IMR-90 (cell line): ENCODE data around the gene DIAPH2. TPM values are rescaled to one million over a fixed set of nuclear protein-coding genes. Genes with fewer than 3 reads are reported as not detected.
A peak's percentile ranks its signal among the peaks of the same experiment; 100 is the strongest.

Source experiments
- ATAC-seq: fragments of 200-7000 bp; cut with Tn5 transposase; 2 replicates; pipeline ENCODE4 v1.9.1; 2020; ENCODE audit warnings: low read depth, mild to moderate bottlenecking, moderate library complexity
- BruUV-seq: library from RNA; stranded (reverse); fragments of 400-500 nt; replicated peaks from 2 replicates; lab custom pipeline; 2021; lab: Mats Ljungman, UMichigan
- CTCF ChIA-PET: fragments of 300-600 bp; formaldehyde crosslinking; extraction: SDS; loops from one replicate; lab custom pipeline; 2021; ENCODE audit warnings: antibody characterized with exemption; lab: Yijun Ruan, JAX
- POLR2A ChIA-PET: fragments of 300-600 bp; sonication (Branson Sonifier 250); formaldehyde crosslinking; loops from one replicate; lab custom pipeline; 2022; ENCODE audit warnings: antibody characterized with exemption; ENCODE audit not compliant: unreplicated experiment; lab: Charles Lee
- DNase-seq: peaks from one replicate; pipeline ENCODE4 v3.0.0; 2013
- H2AFZ ChIP-seq: replicated peaks from 2 replicates; pipeline ENCODE3; 2013; ENCODE audit warnings: low read length, mild to moderate bottlenecking; ENCODE audit not compliant: poor library complexity
- H2AK5ac ChIP-seq: 2 replicates; pipeline ENCODE4 v1.6.1; 2013; ENCODE audit warnings: low read depth, low read length, inconsistent platforms
- H2AK9ac ChIP-seq: replicated peaks from 2 replicates; pipeline ENCODE3; 2013; ENCODE audit warnings: mild to moderate bottlenecking, low read depth, low read length, moderate library complexity; ENCODE audit not compliant: poor library complexity
- H2BK120ac ChIP-seq: 2 replicates; pipeline ENCODE4 v1.6.1; 2013; ENCODE audit warnings: low read depth, low read length, inconsistent platforms
- H2BK15ac ChIP-seq: 3 replicates; pipeline ENCODE4 v1.6.1; 2013; ENCODE audit warnings: low read depth, low read length, inconsistent platforms
- H2BK20ac ChIP-seq: 2 replicates; pipeline ENCODE4 v1.6.1; 2013; ENCODE audit warnings: low read depth, mild to moderate bottlenecking, inconsistent platforms, low read length, moderate library complexity
- H2BK5ac ChIP-seq: 2 replicates; pipeline ENCODE4 v1.6.1; 2013; ENCODE audit warnings: mild to moderate bottlenecking, low read depth, low read length, inconsistent platforms; ENCODE audit not compliant: poor library complexity, severe bottlenecking
- H3K14ac ChIP-seq: replicated peaks from 2 replicates; pipeline ENCODE4 v1.6.1; 2013; ENCODE audit warnings: low read depth, low read length, inconsistent platforms
- H3K18ac ChIP-seq: 2 replicates; pipeline ENCODE4 v1.6.1; 2013; ENCODE audit warnings: low read depth, low read length, control low read depth
- H3K23ac ChIP-seq: 2 replicates; pipeline ENCODE4 v1.6.1; 2013; ENCODE audit warnings: low read depth, low read length, inconsistent platforms
- H3K27ac ChIP-seq: 2 replicates; pipeline ENCODE4 v1.5.1; 2013; ENCODE audit warnings: mild to moderate bottlenecking, control low read depth, low read length; ENCODE audit not compliant: insufficient read depth
- H3K27me3 ChIP-seq: 2 replicates; pipeline ENCODE4 v1.6.1; 2013; ENCODE audit warnings: low read length; ENCODE audit not compliant: control insufficient read depth, insufficient read depth
- H3K36me3 ChIP-seq: 2 replicates; pipeline ENCODE4 v1.6.1; 2013; ENCODE audit warnings: low read length, mixed read lengths; ENCODE audit not compliant: control insufficient read depth, insufficient read depth
- H3K4ac ChIP-seq: 2 replicates; pipeline ENCODE4 v1.6.1; 2013; ENCODE audit warnings: low read depth, low read length, inconsistent platforms
- H3K4me1 ChIP-seq: 2 replicates; pipeline ENCODE4 v1.6.1; 2013; ENCODE audit warnings: low read length, mixed read lengths; ENCODE audit not compliant: control insufficient read depth, insufficient read depth
- H3K4me2 ChIP-seq: 2 replicates; pipeline ENCODE4 v1.6.1; 2013; ENCODE audit warnings: low read depth, mild to moderate bottlenecking, control low read depth, low read length, moderate library complexity
- H3K4me3 ChIP-seq: 2 replicates; pipeline ENCODE4 v1.5.1; 2013; ENCODE audit warnings: low read depth, mild to moderate bottlenecking, control low read depth, low read length, moderate library complexity; ENCODE audit not compliant: insufficient read depth
- H3K56ac ChIP-seq: 2 replicates; pipeline ENCODE4 v1.6.1; 2013; ENCODE audit warnings: low read length, inconsistent platforms; ENCODE audit not compliant: insufficient read depth; ENCODE audit errors: extremely low read depth
- H3K79me1 ChIP-seq, 2 experiments: 2 replicates each; pipeline ENCODE4 v1.6.1; 2013; ENCODE audit warnings: low read length in 2 of 2, inconsistent platforms in 1 of 2, low read depth in 1 of 2
- H3K9ac ChIP-seq: 2 replicates; pipeline ENCODE4 v1.6.1; 2013; ENCODE audit warnings: low read depth, low read length, control low read depth
- H3K9me1 ChIP-seq: 2 replicates; pipeline ENCODE4 v1.6.1; 2013; ENCODE audit warnings: low read length, inconsistent platforms; ENCODE audit not compliant: insufficient read depth
- H3K9me3 ChIP-seq: 2 replicates; pipeline ENCODE4 v1.6.1; 2013; ENCODE audit warnings: low read length; ENCODE audit not compliant: control insufficient read depth, insufficient read depth
- H4K20me1 ChIP-seq: 2 replicates; pipeline ENCODE4 v1.6.1; 2013; ENCODE audit warnings: low read length, inconsistent platforms; ENCODE audit not compliant: insufficient read depth
- H4K5ac ChIP-seq: 2 replicates; pipeline ENCODE4 v1.6.1; 2013; ENCODE audit warnings: mild to moderate bottlenecking, low read depth, low read length, control low read depth
- H4K8ac ChIP-seq, 2 experiments: 2 replicates each; pipeline ENCODE4 v1.6.1; 2013; ENCODE audit warnings: low read depth in 2 of 2, low read length in 2 of 2, control low read depth in 1 of 2, inconsistent platforms in 1 of 2
- H4K91ac ChIP-seq: 2 replicates; pipeline ENCODE4 v1.6.1; 2013; ENCODE audit warnings: low read depth, low read length, inconsistent platforms; ENCODE audit not compliant: insufficient read depth
- CEBPB ChIP-seq: IDR thresholded peaks from 2 replicates; pipeline ENCODE4 v1.6.1; 2012; ENCODE audit warnings: low read depth, low read length, improper control_type of control experiment
- CHD1 ChIP-seq: IDR thresholded peaks from 2 replicates; pipeline ENCODE4 v1.6.1; 2012; ENCODE audit warnings: low read depth, low read length, improper control_type of control experiment
- FOS ChIP-seq: fragments of 150-350 bp; IDR thresholded peaks from 2 replicates; pipeline ENCODE4 v1.6.1; 2016; ENCODE audit warnings: low read depth, low read length
- MXI1 ChIP-seq: IDR thresholded peaks from 2 replicates; pipeline ENCODE4 v1.6.1; 2012; ENCODE audit warnings: low read depth, mild to moderate bottlenecking, low read length, moderate library complexity, borderline replicate concordance
- POLR2A ChIP-seq: IDR thresholded peaks from 2 replicates; pipeline ENCODE4 v1.6.1; 2012; ENCODE audit warnings: mild to moderate bottlenecking, low read depth, low read length
- RAD21 ChIP-seq: IDR thresholded peaks from 2 replicates; pipeline ENCODE4 v1.6.1; 2012; ENCODE audit warnings: low read length, improper control_type of control experiment
- RFX5 ChIP-seq: IDR thresholded peaks from 2 replicates; pipeline ENCODE4 v1.8.0; 2012; ENCODE audit warnings: low read depth, mild to moderate bottlenecking, low read length, moderate library complexity
- USF2 ChIP-seq: fragments of 150-350 bp; IDR thresholded peaks from 2 replicates; pipeline ENCODE4 v1.6.1; 2017; ENCODE audit warnings: mild to moderate bottlenecking, antibody characterized with exemption, low read length, low read depth
- WGBS, 2 experiments: methylation state at CpG; one replicate each; pipeline versions ENCODE4 v1.1.5 to v1.1.7; 2013; ENCODE audit warnings: missing lambda C conversion rate in 2 of 2; ENCODE audit not compliant: insufficient read length in 1 of 2; ENCODE audit errors: extremely low coverage in 2 of 2; 5-methylcytosine and 5-hydroxymethylcytosine counted together
- dilution Hi-C: fragments of 300-500 bp; cut with HindIII; formaldehyde crosslinking; loops from one replicate; pipeline ENCODE4 v1.14.3; 2018; ENCODE audit warnings: low sequenced_read_pairs; ENCODE audit not compliant: unreplicated experiment
- in situ Hi-C: fragments of 300-500 bp; cut with MboI; formaldehyde crosslinking; loops from 3 replicates; pipeline ENCODE4 v1.14.3; 2019; ENCODE audit warnings: low sequenced_read_pairs, inconsistent platforms, mixed read lengths
- intact Hi-C: fragments of 100-400 bp; cut with micrococcal nuclease; formaldehyde crosslinking; loops from 2 replicates; pipeline ENCODE4 v1.10.0; 2022
- polyA plus RNA-seq, 3 experiments: library from polyadenylated mRNA; depleted of rRNA; stranded (reverse); fragments of >200 nt; gene quantifications; 2 replicates each; pipeline ENCODE4 v1.2.3, GENCODE V29; 2012; ENCODE audit warnings: low replicate concordance in 1 of 3
- total RNA-seq: library from RNA; depleted of rRNA; stranded (reverse); fragments of >200 nt; gene quantifications from 2 replicates; pipeline ENCODE4 v1.2.3, GENCODE V29; 2012

Gene DIAPH2
- total and polyA plus RNA-seq, 2 of the 4 experiments (the other 2 are of a cell fraction), result 3.6 to 19.9 TPM

GRCh38 chrX:96722781-96723180, 38.1 kb downstream of the DIAPH2 start:
- H3K79me1 ChIP-seq, result peaks cover 0 to 3% of the 10 kb centered on the region in 2 experiments; a peak in 1 of 4 replicates
- H4K20me1 ChIP-seq, result no peaks in the 10 kb centered on the region; the same call in 1 of the 2 replicates
- H2AK9ac ChIP-seq, result no peak overlapping the region
- H3K4me2 ChIP-seq, result no peak overlapping the region
- H3K14ac ChIP-seq, result no peak overlapping the region
- no peak overlapping the region for H4K5ac ChIP-seq
- H3K27me3 ChIP-seq, result no peaks in the 10 kb centered on the region
- no TSS peak for BruUV-seq
- H2AK5ac ChIP-seq, result no peak overlapping the region
- H3K27ac ChIP-seq, result no peak overlapping the region
- ATAC-seq (no peak), DNase-seq (no peak)
- POLR2A ChIA-PET, result no interaction called here
- no peak overlapping the region for H2BK20ac ChIP-seq
- H2BK15ac ChIP-seq, result no peak overlapping the region
- no peaks in the 10 kb centered on the region for H3K36me3 ChIP-seq
- no peak overlapping the region for H2BK5ac ChIP-seq
- no peaks in the 10 kb centered on the region for H3K9me1 ChIP-seq
- no peak overlapping the region for H3K4ac ChIP-seq
- no peaks in the 10 kb centered on the region for H3K9me3 ChIP-seq
- dilution Hi-C loops, result no loop called here
- no peak overlapping the region for H4K91ac ChIP-seq
- no peak overlapping the region for H3K18ac ChIP-seq
- intact Hi-C loops, result no loop called here
- no peak overlapping the region for H2AFZ ChIP-seq
- WGBS, 2 experiments, result no CpG with 5 or more reads among the region's 2 CpGs
- no peak overlapping the region for H2BK120ac ChIP-seq
- in situ Hi-C loops, result no loop called here
- CTCF ChIA-PET, result no interaction called here
- no peak overlapping the region for H3K56ac ChIP-seq
- H3K23ac ChIP-seq, result no peak overlapping the region
- H4K8ac ChIP-seq, result no peak overlapping the region
- no peak overlapping the region for H3K4me3 ChIP-seq
- H3K4me1 ChIP-seq, result no peaks in the 10 kb centered on the region
- H3K9ac ChIP-seq, result no peak overlapping the region
- no peak for TF ChIP-seq FOS
- no peak for TF ChIP-seq POLR2A
- no peak for TF ChIP-seq RAD21
- TF ChIP-seq RFX5, result no peak
- TF ChIP-seq USF2, result no peak
- peak; percentile 43; the same call in 1 of the 2 replicates for TF ChIP-seq CEBPB
- TF ChIP-seq CHD1, result no peak
- TF ChIP-seq MXI1, result no peak
